H1 (cell line): ENCODE data around the gene KDM6B. TPM values are rescaled to one million over a fixed set of nuclear protein-coding genes. Genes with fewer than 3 reads are reported as not detected.

ENCODE experiments used
- CTCF ChIA-PET: fragments of 300-600 bp; sonication (Branson Sonifier 250); formaldehyde crosslinking; loops from one replicate; lab custom pipeline; 2021; ENCODE audit not compliant: partially characterized antibody; lab: Charles Lee
- POLR2A ChIA-PET: fragments of 300-600 bp; sonication (Branson Sonifier 250); formaldehyde crosslinking; loops from one replicate; lab custom pipeline; 2021; ENCODE audit warnings: inconsistent platforms; ENCODE audit not compliant: partially characterized antibody; lab: Charles Lee
- DNase-seq, 2 experiments: peaks; one replicate each; pipeline versions ENCODE4 v3.0.0 to v3.0.0-alpha.2; 2010 to 2022; ENCODE audit warnings: low spot score in 2 of 2, low read depth in 1 of 2, mixed read lengths in 1 of 2
- FAIRE-seq: peaks from 2 replicates; lab custom pipeline; 2011; peaks lifted over from hg19 to GRCh38; lab: Jason Lieb, UNC
- H2AFZ ChIP-seq: 2 replicates; pipeline ENCODE4 v1.8.1; 2012; ENCODE audit warnings: low read length, inconsistent platforms
- H2AK5ac ChIP-seq: 2 replicates; pipeline ENCODE4 v1.6.1; 2013; ENCODE audit warnings: low read depth, low read length
- H2BK120ac ChIP-seq: replicated peaks from 2 replicates; pipeline ENCODE3; 2013; ENCODE audit warnings: low read depth, low read length, inconsistent platforms
- H2BK12ac ChIP-seq: 2 replicates; pipeline ENCODE4 v1.6.1; 2013; ENCODE audit warnings: low read depth, low read length
- H2BK15ac ChIP-seq: 2 replicates; pipeline ENCODE4 v1.6.1; 2013; ENCODE audit warnings: low read length
- H2BK20ac ChIP-seq: 2 replicates; pipeline ENCODE4 v1.6.1; 2013; ENCODE audit warnings: low read length
- H2BK5ac ChIP-seq: 2 replicates; pipeline ENCODE4 v1.6.1; 2013; ENCODE audit warnings: low read depth, low read length
- H3K14ac ChIP-seq: 2 replicates; pipeline ENCODE4 v1.6.1; 2013; ENCODE audit warnings: inconsistent platforms; ENCODE audit not compliant: insufficient read length
- H3K18ac ChIP-seq: 2 replicates; pipeline ENCODE4 v1.6.1; 2013; ENCODE audit warnings: low read length; ENCODE audit errors: extremely low read depth
- H3K23ac ChIP-seq: 2 replicates; pipeline ENCODE4 v1.6.1; 2013; ENCODE audit warnings: inconsistent platforms; ENCODE audit not compliant: insufficient read length
- H3K23me2 ChIP-seq: 2 replicates; pipeline ENCODE4 v1.6.1; 2013; ENCODE audit warnings: low read depth, low read length
- H3K27ac ChIP-seq: 2 replicates; pipeline ENCODE4 v1.6.1; 2011; ENCODE audit warnings: low read depth, low read length, inconsistent platforms
- H3K27me3 ChIP-seq, 4 experiments: replicated peaks in 1 of 4; 1 replicate in 1 of 4; 2 replicates in 3 of 4; pipeline versions ENCODE4 v1.6.1 to v1.8.1; 2011 to 2013; ENCODE audit warnings: low read length in 3 of 4, mild to moderate bottlenecking in 3 of 4, inconsistent platforms in 2 of 4, mixed read lengths in 2 of 4, moderate library complexity in 1 of 4; ENCODE audit not compliant: control insufficient read depth in 3 of 4, insufficient read depth in 3 of 4; ENCODE audit errors: extremely low read depth in 1 of 4
- H3K36me3 ChIP-seq, 4 experiments: 2 replicates each; pipeline versions ENCODE4 v1.6.1 to v1.8.1; 2011 to 2013; ENCODE audit warnings: mild to moderate bottlenecking in 4 of 4, low read length in 3 of 4, moderate library complexity in 2 of 4, control low read depth in 1 of 4, inconsistent platforms in 1 of 4; ENCODE audit not compliant: insufficient read depth in 4 of 4, control insufficient read depth in 2 of 4
- H3K4ac ChIP-seq: replicated peaks from 2 replicates; pipeline ENCODE3; 2013; ENCODE audit warnings: low read length, low read depth, mixed read lengths, inconsistent platforms; ENCODE audit not compliant: insufficient read length
- H3K4me1 ChIP-seq, 4 experiments: replicated peaks in 1 of 4; 1 replicate in 1 of 4; 2 replicates in 3 of 4; pipeline versions ENCODE4 v1.6.1 to v1.8.1; 2011 to 2013; ENCODE audit warnings: low read length in 3 of 4, inconsistent platforms in 2 of 4, mixed read lengths in 1 of 4; ENCODE audit not compliant: insufficient read depth in 4 of 4, control insufficient read depth in 3 of 4
- H3K4me2 ChIP-seq, 2 experiments: 2 replicates each; pipeline versions ENCODE4 v1.6.1 to v1.8.1; 2011 to 2013; ENCODE audit warnings: low read depth in 2 of 2, low read length in 2 of 2, control low read depth in 1 of 2, inconsistent platforms in 1 of 2, mild to moderate bottlenecking in 1 of 2; ENCODE audit not compliant: insufficient read depth in 1 of 2
- H3K4me3 ChIP-seq, 4 experiments: fragments of 200-600, 300-600 bp in 1 of 4; sonication (generic), shearing (Covaris generic), sonication (Bioruptor Twin) in 1 of 4; 2 replicates each; pipeline versions ENCODE4 v1.5.1 to v1.8.1; 2011 to 2016; ENCODE audit warnings: low read length in 4 of 4, low read depth in 3 of 4, control low read depth in 2 of 4, inconsistent platforms in 2 of 4, mild to moderate bottlenecking in 2 of 4, mixed read lengths in 1 of 4, moderate library complexity in 1 of 4; ENCODE audit not compliant: insufficient read depth in 2 of 4; ENCODE audit errors: extremely low read depth in 1 of 4
- H3K56ac ChIP-seq: replicated peaks from 2 replicates; pipeline ENCODE3; 2013; ENCODE audit warnings: low read depth, mild to moderate bottlenecking, mixed read lengths, low read length, inconsistent platforms; ENCODE audit not compliant: insufficient read length
- H3K79me1 ChIP-seq: 2 replicates; pipeline ENCODE4 v1.6.1; 2013; ENCODE audit warnings: low read depth, low read length, control low read depth
- H3K79me2 ChIP-seq, 2 experiments: 2 replicates each; pipeline versions ENCODE4 v1.6.1 to v1.8.1; 2012 to 2013; ENCODE audit warnings: low read length in 2 of 2, mild to moderate bottlenecking in 2 of 2, inconsistent platforms in 1 of 2; ENCODE audit not compliant: insufficient read depth in 2 of 2, control insufficient read depth in 1 of 2
- H3K9ac ChIP-seq, 4 experiments: replicated peaks in 1 of 4; 1 replicate in 1 of 4; 2 replicates in 3 of 4; pipeline versions ENCODE4 v1.6.1 to v1.8.1; 2011 to 2013; ENCODE audit warnings: low read depth in 3 of 4, low read length in 3 of 4, control low read depth in 2 of 4, mild to moderate bottlenecking in 2 of 4, moderate library complexity in 2 of 4, inconsistent platforms in 1 of 4; ENCODE audit errors: extremely low read depth in 1 of 4
- H3K9me3 ChIP-seq, 2 experiments: 2 replicates each; pipeline versions ENCODE4 v1.6.1 to v1.8.1; 2012 to 2013; ENCODE audit warnings: mild to moderate bottlenecking in 2 of 2, moderate library complexity in 2 of 2, control low read depth in 1 of 2, inconsistent platforms in 1 of 2, low read depth in 1 of 2, low read length in 1 of 2, mixed read lengths in 1 of 2; ENCODE audit not compliant: insufficient read depth in 2 of 2
- H4K20me1 ChIP-seq, 2 experiments: replicated peaks in 1 of 2; 2 replicates each; pipeline versions ENCODE3 to v1.8.1; 2011 to 2013; ENCODE audit warnings: inconsistent platforms in 2 of 2, low read length in 2 of 2, mild to moderate bottlenecking in 1 of 2; ENCODE audit not compliant: insufficient read depth in 2 of 2, control insufficient read depth in 1 of 2
- H4K5ac ChIP-seq: 2 replicates; pipeline ENCODE4 v1.6.1; 2013; ENCODE audit warnings: low read length, low read depth, mixed read lengths, inconsistent platforms; ENCODE audit not compliant: insufficient read length
- H4K8ac ChIP-seq: 2 replicates; pipeline ENCODE4 v1.8.0; 2013; ENCODE audit warnings: mild to moderate bottlenecking, moderate library complexity, low read length, inconsistent platforms; ENCODE audit not compliant: insufficient read depth; ENCODE audit errors: extremely low read depth
- H4K91ac ChIP-seq: replicated peaks from 2 replicates; pipeline ENCODE3; 2013; ENCODE audit warnings: low read length, mixed read lengths, inconsistent platforms; ENCODE audit not compliant: insufficient read length
- CEBPB ChIP-seq: IDR thresholded peaks from 2 replicates; pipeline ENCODE4 v1.6.1; 2012; ENCODE audit warnings: low read depth, low read length
- EZH2 ChIP-seq: fragments of 200-600 bp; sonication (generic); IDR thresholded peaks from 2 replicates; pipeline ENCODE4 v1.7.1; 2012; ENCODE audit warnings: low read depth, mild to moderate bottlenecking, moderate library complexity, low read length, inconsistent platforms; ENCODE audit not compliant: severe bottlenecking
- HDAC2 ChIP-seq, 2 experiments: fragments of 300-600 bp in 1 of 2; sonication (generic) in 1 of 2; IDR thresholded peaks; 2 replicates each; pipeline ENCODE4 v1.6.1; 2011 to 2012; ENCODE audit warnings: low read depth in 2 of 2, low read length in 2 of 2, mild to moderate bottlenecking in 2 of 2, moderate library complexity in 2 of 2, borderline replicate concordance in 1 of 2, inconsistent platforms in 1 of 2
- HDAC6 ChIP-seq: IDR thresholded peaks from one replicate; pipeline ENCODE4 v1.7.1; 2012; ENCODE audit warnings: low read depth, mild to moderate bottlenecking, inconsistent platforms, low read length, moderate library complexity
- KDM4A ChIP-seq: IDR thresholded peaks from one replicate; pipeline ENCODE4 v1.7.1; 2012; ENCODE audit warnings: low read depth, mild to moderate bottlenecking, moderate library complexity, low read length, inconsistent platforms; ENCODE audit not compliant: severe bottlenecking
- RNF2 ChIP-seq: fragments of 200-900, 300-1000 bp; sonication (generic); IDR thresholded peaks from 2 replicates; pipeline ENCODE4 v1.7.1; 2016; ENCODE audit warnings: borderline replicate concordance, low read depth, mild to moderate bottlenecking, antibody characterized with exemption, low read length; ENCODE audit not compliant: poor library complexity, severe bottlenecking; ENCODE audit errors: missing control alignments
- SP1 ChIP-seq: IDR thresholded peaks from 2 replicates; pipeline ENCODE4 v1.6.1; 2011; ENCODE audit warnings: low read depth, low read length
- SP2 ChIP-seq: IDR thresholded peaks from 2 replicates; pipeline ENCODE4 v1.6.1; 2012; ENCODE audit warnings: mild to moderate bottlenecking, low read length, inconsistent platforms
- SP4 ChIP-seq: IDR thresholded peaks from 2 replicates; pipeline ENCODE4 v1.6.1; 2012; ENCODE audit warnings: low read length, inconsistent platforms
- SUZ12 ChIP-seq: fragments of 200-600 bp; sonication (generic); IDR thresholded peaks from 2 replicates; pipeline ENCODE4 v1.6.1; 2012; ENCODE audit warnings: mild to moderate bottlenecking, inconsistent platforms, low read length, moderate library complexity, mixed read lengths
- YY1 ChIP-seq: IDR thresholded peaks from 2 replicates; pipeline ENCODE4 v1.6.1; 2011; ENCODE audit warnings: low read depth, mild to moderate bottlenecking, low read length
- WGBS, 2 experiments: shearing (Covaris generic) in 1 of 2; methylation state at CpG; one replicate each; pipeline versions ENCODE4 v1.1.6 to v1.1.7; 2013 to 2015; ENCODE audit warnings: low lambda C conversion rate in 2 of 2, mixed read lengths in 2 of 2, inconsistent platforms in 1 of 2, low coverage in 1 of 2, missing lambda C conversion rate in 1 of 2; ENCODE audit not compliant: insufficient replicate concordance in 2 of 2, insufficient coverage in 1 of 2, insufficient read length in 1 of 2; ENCODE audit errors: extremely low coverage in 1 of 2, missing lambda C conversion rate in 1 of 2; 5-methylcytosine and 5-hydroxymethylcytosine counted together
- polyA plus RNA-seq, 7 experiments: library from polyadenylated mRNA; depleted of rRNA in 3 of 7; stranded (reverse) in 5 of 7; unstranded in 2 of 7; fragments of >200 nt in 5 of 7; fragments of 200-250 nt in 2 of 7; gene quantifications; 1 replicate in 5 of 7; 2 replicates in 1 of 7; 4 replicates in 1 of 7; pipeline versions ENCODE4 v1.2.1 to v1.2.3, GENCODE V29; 2011 to 2013; ENCODE audit warnings: missing spikeins in 2 of 7, mixed read lengths in 2 of 7
- total RNA-seq: library from RNA; stranded (reverse); fragmentation: NEBNext Ultra II Directional; extraction: Animal tissue kit (Norgen Biotek cat#: 25700); gene quantifications from 2 replicates; pipeline ENCODE4 v1.2.1, GENCODE V29; 2021
- TF ChIP-seq, protein P1 (sequence below): IDR thresholded peaks from 2 replicates; pipeline ENCODE4 v1.6.1; 2012; ENCODE audit warnings: inconsistent platforms

Gene KDM6B
- total and polyA plus RNA-seq, 2 of the 8 experiments (the other 6 are each of a cell fraction or from before 2014, with no cell fraction given): 0.48 to 3.7 TPM

- Histone ChIP-seq H2BK15ac (no peak overlapping the region), H3K4me2 (no peak overlapping the region; a peak in 1 of 4 replicates), H3K27ac (no peak overlapping the region), H2BK120ac (no peak overlapping the region), H3K23me2 (peaks cover 8% of the 10 kb centered on the region; the same call in 1 of the 2 replicates), H2AFZ (no peak overlapping the region), H3K56ac (no peak overlapping the region), H4K8ac (no peak overlapping the region), H4K5ac (no peak overlapping the region), H3K4ac (no peak overlapping the region), H3K79me1 (no peaks in the 10 kb centered on the region), H3K9ac (no peak overlapping the region), H3K79me2 (no peaks in the 10 kb centered on the region), H2BK20ac (no peak overlapping the region), H3K27me3 (peaks cover 18 to 41% (median 37%) of the 10 kb centered on the region in 4 experiments), H3K9me3 (no peaks in the 10 kb centered on the region), H2BK12ac (no peak overlapping the region), H3K18ac (no peak overlapping the region), H3K4me1 (peaks cover 0 to 25% (median 16%) of the 10 kb centered on the region in 4 experiments; a peak in 6 of 7 replicates), H2AK5ac (no peak overlapping the region), H3K14ac (no peak overlapping the region), H4K91ac (no peak overlapping the region), H4K20me1 (peaks cover 7 to 24% of the 10 kb centered on the region in 2 experiments), H3K4me3 (no peak overlapping the region), H3K23ac (no peak overlapping the region), H3K36me3 (peaks cover 0 to 4% (median 0%) of the 10 kb centered on the region in 4 experiments; a peak in 3 of 8 replicates), H2BK5ac (no peak overlapping the region)
- CTCF ChIA-PET: interaction anchor here (0.5 to 4.9 kb wide), 12 partner anchors 9 to 290 kb away, joined by 3 to 44 read pairs (median 4); partner anchors contain the start of gene KDM6B
- 82% methylated on average over 12 of the region's 12 CpGs; no CpG with 5 or more reads in 1 of the 2 experiments for WGBS, 2 experiments
- FAIRE-seq (no peak), DNase-seq (no peak)
- POLR2A ChIA-PET: interaction anchor here (0.7 to 4.0 kb wide), 4 partner anchors 10 to 17 kb away, joined by 3 to 24 read pairs (median 3); no protein-coding TSS in a partner anchor
- no peak for TF ChIP-seq SP1
- TF ChIP-seq, protein P1, sequence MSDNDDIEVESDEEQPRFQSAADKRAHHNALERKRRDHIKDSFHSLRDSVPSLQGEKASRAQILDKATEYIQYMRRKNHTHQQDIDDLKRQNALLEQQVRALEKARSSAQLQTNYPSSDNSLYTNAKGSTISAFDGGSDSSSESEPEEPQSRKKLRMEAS: no peak
- no peak for TF ChIP-seq SP2
- no peak for TF ChIP-seq CEBPB
- TF ChIP-seq HDAC2 (IDR thresholded peaks at IDR 0.05; ENCODE audit: borderline replicate concordance in 1 of 2, low read depth in 2 of 2, low read length in 2 of 2): no peak
- TF ChIP-seq KDM4A: no peak
- no peak for TF ChIP-seq EZH2
- no peak for TF ChIP-seq RNF2
- TF ChIP-seq SP4: no peak
- TF ChIP-seq YY1: no peak
- no peak for TF ChIP-seq SUZ12
- TF ChIP-seq HDAC6: no peak
These were observed 15.9 kb downstream of the KDM6B start for GRCh38 chr17:7849751-7850504.
